HG03354 (cell line): ENCODE results near the gene SPO11.

ENCODE experiments used
- ATAC-seq: cut with Tn5 transposase; IDR thresholded peaks from one replicate; pipeline ENCODE4 v1.9.1; 2021; ENCODE audit warnings: mild to moderate bottlenecking; ENCODE audit not compliant: unreplicated experiment, poor library complexity, severe bottlenecking

Gene SPO11

DNA sequence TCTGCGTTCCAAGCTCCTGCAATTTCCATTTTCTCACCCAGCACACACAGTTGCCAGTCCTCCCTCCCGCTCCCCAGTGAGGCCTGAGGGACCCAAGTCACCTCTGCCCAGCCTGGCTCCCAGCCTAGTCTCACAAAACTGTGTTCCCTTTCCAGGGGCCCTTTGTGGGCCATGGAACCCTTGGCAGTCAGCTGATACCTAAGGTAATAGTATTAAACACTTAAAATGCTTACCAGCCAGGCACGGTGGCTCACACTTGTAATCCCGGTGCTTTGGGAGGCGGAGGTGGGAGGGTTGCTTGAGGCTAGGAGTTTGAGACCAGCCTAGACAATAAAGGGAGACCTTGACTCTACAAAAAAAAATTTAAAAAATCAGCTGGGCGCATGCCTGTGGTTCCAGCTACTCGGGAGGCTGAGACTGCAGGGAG, 58.4 kb downstream of the SPO11 start:
- ATAC-seq: no peak

GRCh38 chr20:57388953-57389694, 59.5 kb downstream of the SPO11 start:
- peak; percentile 28 for ATAC-seq

DNA sequence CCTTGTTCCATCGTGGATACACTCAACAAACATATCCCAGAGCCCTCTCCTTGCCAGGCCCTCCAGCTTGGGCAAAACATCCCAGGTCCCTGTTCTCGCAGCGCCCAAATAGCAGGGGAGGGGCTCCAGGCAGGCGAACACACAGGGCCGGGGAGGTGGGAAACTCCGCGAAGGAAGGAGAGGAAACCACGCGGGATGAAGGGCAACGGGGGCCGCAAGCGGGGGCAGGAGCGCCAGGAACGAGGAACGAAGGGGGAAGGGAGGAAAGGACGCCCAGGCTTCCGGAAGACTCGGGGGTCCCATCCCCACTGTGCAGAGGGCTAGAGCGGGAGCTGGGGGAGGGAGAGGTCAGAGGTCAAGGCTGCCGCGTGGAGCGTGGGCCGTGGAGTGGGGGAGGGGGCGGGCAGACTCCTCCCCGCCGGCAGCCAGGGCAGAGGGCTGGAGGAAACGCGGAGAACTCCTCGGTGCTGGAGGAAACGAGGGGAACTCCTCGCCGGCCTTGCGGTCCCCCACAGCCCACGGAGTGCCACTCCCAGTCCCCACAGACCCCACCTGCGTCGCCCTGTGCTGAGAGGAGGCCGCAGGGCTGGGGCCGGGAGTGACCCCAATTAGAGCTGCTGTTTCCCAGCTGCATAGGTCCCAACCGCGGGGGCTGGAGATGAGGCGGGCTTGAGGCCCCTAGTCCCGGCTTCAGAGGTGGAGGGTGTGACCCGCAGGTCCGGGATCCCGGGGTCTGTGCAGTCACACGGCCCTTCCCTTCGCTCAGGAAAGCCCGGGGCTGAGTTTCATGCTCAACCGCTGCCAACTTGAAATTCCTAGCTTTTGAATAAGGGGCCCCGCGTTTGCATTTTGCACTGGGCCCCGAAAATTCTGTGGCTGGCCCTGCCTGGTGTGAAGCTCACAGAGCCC, 60.3 kb downstream of the SPO11 start:
- ATAC-seq: peak; percentile 15

GRCh38 chr20:57390604-57391438, 61.2 kb downstream of the SPO11 start, which contains the start of gene RBM38:
Gene RBM38, plus strand, starts transcription at chr20:57391396. Its CDS starts 186 bp downstream, at chr20:57391582.
- peak; percentile 47 for ATAC-seq

DNA sequence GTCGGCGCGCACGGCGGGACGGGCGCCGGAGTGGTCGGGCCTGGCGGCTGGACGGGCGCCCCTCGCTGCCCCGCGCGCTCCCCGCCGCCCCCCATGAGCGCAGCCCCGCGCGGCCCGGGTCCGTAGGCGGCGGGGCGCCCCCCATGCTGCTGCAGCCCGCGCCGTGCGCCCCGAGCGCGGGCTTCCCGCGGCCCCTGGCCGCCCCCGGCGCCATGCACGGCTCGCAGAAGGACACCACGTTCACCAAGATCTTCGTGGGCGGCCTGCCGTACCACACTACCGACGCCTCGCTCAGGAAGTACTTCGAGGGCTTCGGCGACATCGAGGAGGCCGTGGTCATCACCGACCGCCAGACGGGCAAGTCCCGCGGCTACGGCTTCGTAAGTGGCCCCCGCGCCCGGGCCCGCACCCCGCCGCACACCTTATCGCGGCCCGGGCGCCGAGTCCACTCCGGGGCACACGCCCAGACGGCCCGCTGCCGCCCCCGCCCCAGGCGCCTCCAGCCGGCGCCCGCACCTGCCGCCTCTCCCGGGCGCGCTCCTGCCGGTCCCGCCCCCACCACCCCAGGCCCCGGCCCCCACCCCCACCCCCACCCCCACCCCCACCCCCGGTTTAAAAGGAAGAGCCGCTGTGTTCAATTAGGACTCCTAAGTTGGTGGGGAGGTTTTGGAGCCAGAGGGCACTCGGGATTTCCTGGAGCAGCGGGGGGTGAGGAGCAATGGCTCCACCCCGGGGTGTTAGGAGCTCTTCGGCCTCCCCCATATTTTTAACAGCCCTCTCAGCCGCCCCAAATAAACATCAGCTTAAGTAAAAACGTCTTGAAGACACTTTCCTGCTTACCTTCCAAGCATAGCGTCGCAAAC, 62.1 kb downstream of the SPO11 start:
- ATAC-seq: peak; percentile 6

- peak; percentile 22 for ATAC-seq
These were observed 63.1 kb downstream of the SPO11 start for GRCh38 chr20:57392512-57393271.
